Fibroblast of skin of back (primary cell): ENCODE results near the gene CD70.
"Not testable (repeated sequence)": the region's sequence is repeated elsewhere in the genome, so short reads cannot be mapped to it uniquely, and the experiment has no call there.

Experiments
- DNase-seq: peaks from one replicate; pipeline ENCODE4 v3.0.0-alpha.2; 2013

The CD70 gene

GRCh38 chr19:6597471-6598253, 6.7 kb upstream of the CD70 start:
- not testable (repeated sequence) for DNase-seq

- no peak for DNase-seq
Measured at GRCh38 chr19:6596621-6597020, 5.7 kb upstream of the CD70 start.

GRCh38 chr19:6593651-6594416, 2.9 kb upstream of the CD70 start:
- DNase-seq, result peak; percentile 50

- no peak for DNase-seq
Measured at GRCh38 chr19:6590258-6590826, 608 bp downstream of the CD70 start.

GRCh38 chr19:6589711-6590257, 1.2 kb downstream of the CD70 start:
- no peak for DNase-seq

GRCh38 chr19:6588508-6589345, 2.2 kb downstream of the CD70 start:
- DNase-seq, result no peak

- no peak for DNase-seq
Measured at GRCh38 chr19:6587998-6588507, 2.9 kb downstream of the CD70 start.

GRCh38 chr19:6587093-6587820, 3.7 kb downstream of the CD70 start:
- DNase-seq, result peak; percentile 19

GRCh38 chr19:6586726-6587092, 4.2 kb downstream of the CD70 start:
- no peak for DNase-seq

GRCh38 chr19:6586056-6586455, 4.9 kb downstream of the CD70 start:
- no peak for DNase-seq

GRCh38 chr19:6582515-6583484, 8.2 kb downstream of the CD70 start:
- not testable (repeated sequence) for DNase-seq

GRCh38 chr19:6580313-6580712, 10.6 kb downstream of the CD70 start:
- peak; percentile 37 for DNase-seq

- DNase-seq, result no peak
Measured at GRCh38 chr19:6579450-6580178, 11.3 kb downstream of the CD70 start.

- DNase-seq, result no peak
Measured at GRCh38 chr19:6577476-6578125, 13.3 kb downstream of the CD70 start.

- no peak for DNase-seq
Measured at GRCh38 chr19:6576869-6577475, 14.0 kb downstream of the CD70 start.

- no peak for DNase-seq
Measured at GRCh38 chr19:6573350-6573749, 17.6 kb downstream of the CD70 start.

GRCh38 chr19:6572217-6572616, 18.7 kb downstream of the CD70 start:
- no peak for DNase-seq

GRCh38 chr19:6571167-6571566, 19.8 kb downstream of the CD70 start:
- DNase-seq, result no peak

- no peak for DNase-seq
Measured at GRCh38 chr19:6570764-6571163, 20.2 kb downstream of the CD70 start.
